Measurements from ENCODE around the gene G3BP2.

- TF ChIP-seq CTCF (IDR thresholded peaks at IDR 0.05; ENCODE audit: low read depth, low read length) (no peak), EZH2phosphoT487 (IDR thresholded peaks at IDR 0.05; ENCODE audit: low read depth) (no peak)
Measured at GRCh38 chr4:75678965-75679364, 5.8 kb upstream of the G3BP2 start.
